Cardiac fibroblast (primary cell): ENCODE measurements around the gene C10orf90.

Experiments used
- DNase-seq, 2 donors: peaks; one replicate each; pipeline versions ENCODE4 v3.0.0 to v3.0.0-alpha.2; 2010; ENCODE audit warnings: low read depth in 2 of 2
- H3K4me3 ChIP-seq, 2 donors: replicated peaks in 1 of 2; 1 replicate in 1 of 2; 2 replicates in 1 of 2; pipeline ENCODE4 v1.5.1; 2011; ENCODE audit warnings: low read depth in 2 of 2, low read length in 2 of 2, mild to moderate bottlenecking in 2 of 2, moderate library complexity in 1 of 2
- TF ChIP-seq, protein P1 (sequence below): IDR thresholded peaks from one replicate; pipeline ENCODE4 v1.5.1; 2011; ENCODE audit warnings: low read depth, mild to moderate bottlenecking, low read length, inconsistent platforms

C10orf90 gene

GRCh38 chr10:126687121-126687606, 16.7 kb upstream of the C10orf90 start:
- DNase-seq: no peak
- TF ChIP-seq, protein P1, sequence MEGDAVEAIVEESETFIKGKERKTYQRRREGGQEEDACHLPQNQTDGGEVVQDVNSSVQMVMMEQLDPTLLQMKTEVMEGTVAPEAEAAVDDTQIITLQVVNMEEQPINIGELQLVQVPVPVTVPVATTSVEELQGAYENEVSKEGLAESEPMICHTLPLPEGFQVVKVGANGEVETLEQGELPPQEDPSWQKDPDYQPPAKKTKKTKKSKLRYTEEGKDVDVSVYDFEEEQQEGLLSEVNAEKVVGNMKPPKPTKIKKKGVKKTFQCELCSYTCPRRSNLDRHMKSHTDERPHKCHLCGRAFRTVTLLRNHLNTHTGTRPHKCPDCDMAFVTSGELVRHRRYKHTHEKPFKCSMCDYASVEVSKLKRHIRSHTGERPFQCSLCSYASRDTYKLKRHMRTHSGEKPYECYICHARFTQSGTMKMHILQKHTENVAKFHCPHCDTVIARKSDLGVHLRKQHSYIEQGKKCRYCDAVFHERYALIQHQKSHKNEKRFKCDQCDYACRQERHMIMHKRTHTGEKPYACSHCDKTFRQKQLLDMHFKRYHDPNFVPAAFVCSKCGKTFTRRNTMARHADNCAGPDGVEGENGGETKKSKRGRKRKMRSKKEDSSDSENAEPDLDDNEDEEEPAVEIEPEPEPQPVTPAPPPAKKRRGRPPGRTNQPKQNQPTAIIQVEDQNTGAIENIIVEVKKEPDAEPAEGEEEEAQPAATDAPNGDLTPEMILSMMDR: no peak
- H3K4me3 ChIP-seq: no peak overlapping the region

GRCh38 chr10:126686719-126687118, 16.2 kb upstream of the C10orf90 start:
- TF ChIP-seq, protein P1: no peak
- DNase-seq: no peak
- no peak overlapping the region for H3K4me3 ChIP-seq

DNA sequence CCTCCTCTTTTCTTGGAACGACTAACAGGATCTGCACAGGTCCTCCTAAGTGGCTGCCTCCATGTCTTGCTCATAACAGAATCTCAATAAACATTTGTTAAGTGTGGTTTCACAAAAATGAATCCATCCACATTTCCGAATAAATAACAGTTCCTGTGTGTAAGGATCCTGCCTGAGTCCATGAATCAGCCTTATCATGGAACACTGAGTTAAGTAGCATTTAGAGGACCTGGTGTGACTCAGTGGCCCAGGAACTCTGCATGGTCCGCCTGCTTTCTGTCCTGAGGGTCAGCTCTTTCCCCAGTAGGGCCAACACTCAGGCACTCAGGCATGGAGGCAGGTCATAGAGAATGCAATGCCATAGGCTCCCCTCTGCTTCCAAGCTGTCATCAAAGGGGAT, 15.8 kb upstream of the C10orf90 start:
- no peak overlapping the region for H3K4me3 ChIP-seq
- TF ChIP-seq, protein P1: no peak
- peak in 1 of 2 donors; percentile 20 for DNase-seq

GRCh38 chr10:126685756-126686155, 15.3 kb upstream of the C10orf90 start:
- TF ChIP-seq, protein P1: no peak
- no peak for DNase-seq
- H3K4me3 ChIP-seq: no peak overlapping the region

DNA sequence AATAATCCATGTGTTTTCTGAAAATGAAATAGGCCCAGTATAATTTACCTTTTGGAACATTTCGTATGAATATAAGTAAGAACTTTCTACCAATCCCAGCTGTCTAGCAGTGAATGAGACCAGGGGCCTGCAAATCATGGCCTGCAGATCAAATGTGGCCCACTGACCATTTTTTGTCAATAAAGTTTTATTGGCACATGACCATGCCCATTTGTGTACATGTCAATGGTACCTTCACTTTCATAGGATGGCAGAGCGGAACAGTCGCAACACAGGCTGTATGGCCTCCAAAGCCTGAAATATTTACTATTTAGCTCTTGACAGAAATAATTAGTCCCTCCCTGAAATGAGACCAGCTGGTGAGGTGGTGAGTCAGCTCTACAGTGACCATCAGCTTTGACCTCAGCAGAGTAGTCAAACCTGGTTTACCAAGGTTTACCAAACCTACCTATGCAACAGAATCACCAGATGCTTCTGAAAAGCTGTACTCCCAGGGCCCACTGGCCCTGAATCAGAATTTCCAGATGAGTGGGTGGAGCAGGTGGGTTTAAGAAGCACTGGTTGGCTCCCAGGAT, 13.8 kb upstream of the C10orf90 start:
- no peak overlapping the region for H3K4me3 ChIP-seq
- TF ChIP-seq, protein P1: no peak
- DNase-seq: no peak

DNA sequence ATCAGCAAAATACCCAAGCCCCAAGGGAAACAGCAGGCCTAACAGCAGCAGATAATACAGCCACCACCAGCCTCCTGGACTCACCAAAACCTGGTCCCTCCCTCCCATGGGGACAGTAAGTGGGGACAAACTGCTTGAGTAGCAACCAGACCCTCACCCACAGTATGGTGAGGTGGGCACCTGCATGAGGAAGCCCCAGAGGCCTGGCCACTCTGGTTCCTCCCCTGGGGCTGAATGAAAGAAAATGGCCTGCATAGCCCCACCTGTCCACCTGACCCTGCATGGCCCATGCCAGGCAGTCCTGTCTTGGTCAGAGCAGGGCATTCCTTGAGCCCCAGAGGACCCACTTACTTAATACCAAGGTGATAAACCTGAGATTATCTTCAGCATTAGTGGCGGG, 13.0 kb upstream of the C10orf90 start:
- no peak for DNase-seq
- TF ChIP-seq, protein P1: no peak
- no peak overlapping the region for H3K4me3 ChIP-seq
